ENCODE measurements around the gene C22orf31. TPM values are rescaled to one million over a fixed set of nuclear protein-coding genes. Genes with fewer than 3 reads are reported as not detected.

C22orf31 gene
- total RNA-seq, 1 experiment from 2014 or later = not detected

- intact Hi-C loops (cut with micrococcal nuclease; ENCODE audit: unreplicated experiment) = no loop called here
- no peak for TF ChIP-seq CTCF (IDR thresholded peaks at IDR 0.05; ENCODE audit: unreplicated experiment)
- no peak overlapping the region for H3K4me3 Mint-ChIP-seq (ENCODE audit: low read depth, unreplicated experiment)
- DNase-seq = no peak
- CTCF ChIA-PET = no interaction called here
- H3K27me3 Mint-ChIP-seq (ENCODE audit: unreplicated experiment) = peaks cover 31% of the 10 kb centered on the region
- no peaks in the 10 kb centered on the region for H3K4me1 Mint-ChIP-seq (ENCODE audit: low read depth, unreplicated experiment)
- H3K27ac Mint-ChIP-seq (ENCODE audit: unreplicated experiment) = no peak overlapping the region
- BruUV-seq (replicated peaks) = no TSS peak
- no peaks in the 10 kb centered on the region for H3K36me3 Mint-ChIP-seq (ENCODE audit: insufficient read depth, unreplicated experiment)
- H3K9me3 Mint-ChIP-seq (ENCODE audit: low read depth, unreplicated experiment) = no peaks in the 10 kb centered on the region
Observed at GRCh38 chr22:29065468-29066190, 4.0 kb upstream of the C22orf31 start.

GRCh38 chr22:29062286-29062821 is 723 bp upstream of the C22orf31 start:
- Mint-ChIP-seq H3K27me3 (ENCODE audit: unreplicated experiment) (peaks cover 17% of the 10 kb centered on the region), H3K4me3 (ENCODE audit: low read depth, unreplicated experiment) (no peak overlapping the region), H3K9me3 (ENCODE audit: low read depth, unreplicated experiment) (no peaks in the 10 kb centered on the region), H3K4me1 (ENCODE audit: low read depth, unreplicated experiment) (no peaks in the 10 kb centered on the region), H3K36me3 (ENCODE audit: insufficient read depth, unreplicated experiment) (no peaks in the 10 kb centered on the region), H3K27ac (ENCODE audit: unreplicated experiment) (no peak overlapping the region)
- CTCF ChIA-PET = no interaction called here
- no peak for TF ChIP-seq CTCF (IDR thresholded peaks at IDR 0.05; ENCODE audit: unreplicated experiment)
- no TSS peak for BruUV-seq (replicated peaks)
- no peak for DNase-seq
- intact Hi-C loops (cut with micrococcal nuclease; ENCODE audit: unreplicated experiment) = no loop called here

- TF ChIP-seq CTCF (IDR thresholded peaks at IDR 0.05; ENCODE audit: unreplicated experiment) = no peak
- no peaks in the 10 kb centered on the region for H3K36me3 Mint-ChIP-seq (ENCODE audit: insufficient read depth, unreplicated experiment)
- no peak overlapping the region for H3K27ac Mint-ChIP-seq (ENCODE audit: unreplicated experiment)
- DNase-seq = no peak
- peaks cover 7% of the 10 kb centered on the region for H3K27me3 Mint-ChIP-seq (ENCODE audit: unreplicated experiment)
- H3K9me3 Mint-ChIP-seq (ENCODE audit: low read depth, unreplicated experiment) = no peaks in the 10 kb centered on the region
- no TSS peak for BruUV-seq (replicated peaks)
- intact Hi-C loops (cut with micrococcal nuclease; ENCODE audit: unreplicated experiment) = no loop called here
- H3K4me3 Mint-ChIP-seq (ENCODE audit: low read depth, unreplicated experiment) = no peak overlapping the region
- H3K4me1 Mint-ChIP-seq (ENCODE audit: low read depth, unreplicated experiment) = no peaks in the 10 kb centered on the region
- CTCF ChIA-PET = interaction anchor here (0.6 kb wide), 2 partner anchors 93 to 178 kb away, joined by 4 to 5 read pairs; partner anchors contain the start of gene ZNRF3
Observed at GRCh38 chr22:29060931-29061330, 700 bp downstream of the C22orf31 start.

- intact Hi-C loops (cut with micrococcal nuclease; ENCODE audit: unreplicated experiment) = no loop called here
- Mint-ChIP-seq H3K9me3 (ENCODE audit: low read depth, unreplicated experiment) (no peaks in the 10 kb centered on the region), H3K4me1 (ENCODE audit: low read depth, unreplicated experiment) (no peaks in the 10 kb centered on the region), H3K27ac (ENCODE audit: unreplicated experiment) (no peak overlapping the region), H3K36me3 (ENCODE audit: insufficient read depth, unreplicated experiment) (no peaks in the 10 kb centered on the region), H3K27me3 (ENCODE audit: unreplicated experiment) (peaks cover 1% of the 10 kb centered on the region), H3K4me3 (ENCODE audit: low read depth, unreplicated experiment) (no peak overlapping the region)
- TF ChIP-seq CTCF (IDR thresholded peaks at IDR 0.05; ENCODE audit: unreplicated experiment) = no peak
- no peak for DNase-seq
- no TSS peak for BruUV-seq (replicated peaks)
- CTCF ChIA-PET = interaction anchor here (0.6 kb wide), 1 partner anchor 451 kb away, joined by 4 read pairs; no protein-coding TSS in a partner anchor
Observed at GRCh38 chr22:29060251-29060869, 1.3 kb downstream of the C22orf31 start.

Measured in Calu3 (cell line).